Natural killer cell treated with Interleukin-12 subunit alpha and Interleukin-12 subunit beta and Interleukin-15 and Interleukin-18, amount 100 ng/mL, for 72 hours (primary cell): ENCODE results near the gene TACSTD2. TPM values are rescaled to one million over a fixed set of nuclear protein-coding genes. Genes with fewer than 3 reads are reported as not detected.
A peak's percentile ranks its signal among the peaks of the same experiment; 100 is the strongest.
"Not testable (repeated sequence)": the region's sequence is repeated elsewhere in the genome, so short reads cannot be mapped to it uniquely, and the experiment has no call there.

ENCODE experiments used
- ATAC-seq, 2 donors: fragments of 150-1000 bp; cut with Tn5 transposase in 1 of 2; sonication (Bioruptor Pico), chemical (Tn5 transposase) in 1 of 2; 2 replicates each; pipeline ENCODE4 v1.10.0; 2021
- DNase-seq: peaks from one replicate; pipeline ENCODE4 v3.0.0; 2022; ENCODE audit warnings: low spot score
- H3K27ac Mint-ChIP-seq, 2 donors: 1 replicate in 1 of 2; 2 replicates in 1 of 2; pipeline ENCODE4 v1.8.0; 2022; ENCODE audit warnings: mixed read lengths in 2 of 2, mild to moderate bottlenecking in 1 of 2, moderate library complexity in 1 of 2
- H3K27me3 Mint-ChIP-seq, 2 donors: 1 replicate in 1 of 2; 2 replicates in 1 of 2; pipeline ENCODE4 v1.8.0; 2022; ENCODE audit warnings: mixed read lengths in 2 of 2
- H3K36me3 Mint-ChIP-seq: one replicate; pipeline ENCODE4 v1.8.0; 2022; ENCODE audit warnings: mixed read lengths
- H3K4me1 Mint-ChIP-seq, 2 donors: 1 replicate in 1 of 2; 2 replicates in 1 of 2; pipeline ENCODE4 v1.8.0; 2022; ENCODE audit warnings: low read depth in 2 of 2, mixed read lengths in 2 of 2, mild to moderate bottlenecking in 1 of 2
- H3K4me3 Mint-ChIP-seq: one replicate; pipeline ENCODE4 v1.8.0; 2022; ENCODE audit warnings: mixed read lengths
- H3K9me3 Mint-ChIP-seq: 2 replicates; pipeline ENCODE4 v1.8.0; 2022; ENCODE audit warnings: mixed read lengths
- total RNA-seq, 2 donors: library from RNA; stranded (reverse); gene quantifications; one replicate each; pipeline ENCODE4 v1.2.3, GENCODE V29; 2022

The TACSTD2 gene
- total RNA-seq, 2 donors from 2014 or later, result not detected

- no peaks in the 10 kb centered on the region for H3K9me3 Mint-ChIP-seq
- no peak for ATAC-seq
- DNase-seq, result no peak
- H3K27me3 Mint-ChIP-seq, result peaks cover 40 to 62% of the 10 kb centered on the region in 2 donors
- H3K27ac Mint-ChIP-seq, result no peak overlapping the region
- no peaks in the 10 kb centered on the region for H3K4me1 Mint-ChIP-seq
- H3K4me3 Mint-ChIP-seq, result no peak overlapping the region
- no peaks in the 10 kb centered on the region for H3K36me3 Mint-ChIP-seq
Observed at GRCh38 chr1:58568911-58569310, 8.1 kb downstream of the TACSTD2 start.

DNA sequence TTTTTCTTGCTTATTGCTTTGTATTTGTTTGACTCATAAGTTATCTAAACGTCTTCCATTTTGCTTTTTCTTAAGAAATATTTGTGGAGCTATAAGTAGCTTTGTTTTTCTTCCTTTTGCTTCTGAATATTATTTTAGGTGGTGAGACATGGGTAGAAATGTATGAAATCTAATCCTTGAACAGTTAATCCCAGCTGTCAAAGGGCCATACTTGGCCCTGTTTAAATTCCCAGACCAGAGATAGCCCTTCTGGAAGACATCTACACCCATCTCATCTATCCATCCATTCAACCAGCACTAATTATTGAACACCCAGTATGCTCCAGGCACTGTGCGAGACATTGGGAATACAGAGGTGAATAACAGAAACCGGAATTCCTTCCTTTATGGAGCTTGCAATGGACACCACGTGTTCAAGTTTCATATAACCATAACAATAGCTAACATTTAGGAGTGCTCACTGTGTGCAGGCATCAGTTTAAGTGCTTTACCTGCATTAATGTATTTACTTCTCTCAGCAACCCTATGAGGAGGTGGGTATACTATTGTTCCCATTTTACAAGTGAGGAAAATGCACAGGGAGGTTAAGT lies 8.7 kb downstream of the TACSTD2 start:
- no peak overlapping the region for H3K27ac Mint-ChIP-seq
- H3K4me1 Mint-ChIP-seq, result no peaks in the 10 kb centered on the region
- peaks cover 37 to 59% of the 10 kb centered on the region in 2 donors for H3K27me3 Mint-ChIP-seq

DNA sequence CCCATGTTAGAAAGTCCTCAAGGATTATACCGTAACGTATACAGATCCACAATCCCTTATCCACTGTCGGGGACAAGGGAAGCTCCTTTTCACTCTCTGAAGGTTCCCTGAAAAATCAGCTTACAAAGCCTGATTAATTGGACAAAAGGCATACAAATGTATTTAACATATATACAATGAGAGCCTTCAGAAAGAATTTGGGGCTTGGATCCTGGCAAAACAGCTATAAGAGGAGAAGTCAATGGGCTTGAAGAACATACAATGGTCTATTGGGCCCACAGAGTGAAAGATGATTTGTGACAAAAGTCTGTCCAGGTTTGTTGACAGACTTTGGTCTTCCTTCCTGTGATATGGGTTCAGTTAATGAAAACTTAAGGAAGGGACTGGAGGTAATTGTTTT lies 10.7 kb downstream of the TACSTD2 start:
- H3K27me3 Mint-ChIP-seq, result peaks cover 36 to 59% of the 10 kb centered on the region in 2 donors
- DNase-seq (no peak), ATAC-seq (no peak)
- H3K9me3 Mint-ChIP-seq, result no peaks in the 10 kb centered on the region
- no peak overlapping the region for H3K27ac Mint-ChIP-seq
- H3K4me1 Mint-ChIP-seq, result no peaks in the 10 kb centered on the region
- no peaks in the 10 kb centered on the region for H3K36me3 Mint-ChIP-seq
- H3K4me3 Mint-ChIP-seq, result no peak overlapping the region

More for the DNA sequence above, 8.7 kb downstream of the TACSTD2 start:
- H3K9me3 Mint-ChIP-seq, result no peaks in the 10 kb centered on the region
- no peak for ATAC-seq
- DNase-seq, result no peak
- no peak overlapping the region for H3K4me3 Mint-ChIP-seq
- H3K36me3 Mint-ChIP-seq, result no peaks in the 10 kb centered on the region

- H3K4me3 Mint-ChIP-seq, H3K36me3 Mint-ChIP-seq, H3K9me3 Mint-ChIP-seq, H3K27ac Mint-ChIP-seq, DNase-seq, ATAC-seq, H3K4me1 Mint-ChIP-seq: not testable (repeated sequence)
- peaks cover 28 to 46% of the 10 kb centered on the region in 2 donors for H3K27me3 Mint-ChIP-seq
Observed at GRCh38 chr1:58563715-58564114, 13.3 kb downstream of the TACSTD2 start.

DNA sequence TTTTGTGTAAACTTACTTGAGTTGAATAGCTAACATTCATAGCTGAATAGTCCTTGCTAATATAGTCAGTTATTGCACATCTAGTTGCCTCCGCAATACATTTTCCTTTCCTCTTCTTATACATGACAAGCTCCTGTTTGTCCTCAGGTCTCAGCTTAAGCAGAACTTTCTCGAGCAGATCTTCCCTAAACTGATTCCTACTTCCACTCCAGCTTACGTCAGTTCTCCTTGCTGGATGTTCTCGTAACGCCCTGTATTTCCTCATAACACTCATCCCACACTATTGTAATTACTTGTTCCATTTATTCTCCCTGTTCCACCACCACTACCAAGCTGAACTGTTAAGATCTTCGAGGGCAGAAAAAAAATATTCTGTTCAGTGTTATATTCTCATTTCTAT lies 15.4 kb downstream of the TACSTD2 start:
- ATAC-seq, result no peak
- Mint-ChIP-seq H3K4me3 (no peak overlapping the region), H3K36me3 (no peaks in the 10 kb centered on the region), H3K27me3 (peaks cover 32 to 59% of the 10 kb centered on the region in 2 donors), H3K27ac (no peak overlapping the region), H3K9me3 (no peaks in the 10 kb centered on the region), H3K4me1 (no peaks in the 10 kb centered on the region)
- no peak for DNase-seq

- Mint-ChIP-seq H3K4me3 (no peak overlapping the region), H3K4me1 (no peaks in the 10 kb centered on the region), H3K36me3 (no peaks in the 10 kb centered on the region), H3K27ac (no peak overlapping the region), H3K9me3 (no peaks in the 10 kb centered on the region), H3K27me3 (peaks cover 23 to 48% of the 10 kb centered on the region in 2 donors)
- ATAC-seq (no peak), DNase-seq (no peak)
Observed at GRCh38 chr1:58555393-58555792, 21.7 kb downstream of the TACSTD2 start.

GRCh38 chr1:58551186-58552140 lies 25.6 kb downstream of the TACSTD2 start:
- Mint-ChIP-seq H3K27ac (no peak overlapping the region), H3K27me3 (peaks cover 27 to 40% of the 10 kb centered on the region in 2 donors), H3K4me3 (no peak overlapping the region), H3K9me3 (no peaks in the 10 kb centered on the region), H3K36me3 (no peaks in the 10 kb centered on the region), H3K4me1 (peaks cover 5 to 6% of the 10 kb centered on the region in 2 donors)
- DNase-seq, result no peak
- no peak for ATAC-seq

- Mint-ChIP-seq H3K4me1 (peaks cover 16 to 17% of the 10 kb centered on the region in 2 donors), H3K27me3 (peaks cover 22 to 26% of the 10 kb centered on the region in 2 donors)
- H3K9me3 Mint-ChIP-seq, ATAC-seq, H3K4me3 Mint-ChIP-seq, H3K36me3 Mint-ChIP-seq, DNase-seq, H3K27ac Mint-ChIP-seq: not testable (repeated sequence)
Observed at GRCh38 chr1:58549291-58549690, 27.8 kb downstream of the TACSTD2 start.

- Mint-ChIP-seq H3K27ac (no peak overlapping the region), H3K4me1 (peaks cover 17 to 20% of the 10 kb centered on the region in 2 donors), H3K4me3 (no peak overlapping the region), H3K27me3 (peaks cover 20 to 24% of the 10 kb centered on the region in 2 donors), H3K36me3 (no peaks in the 10 kb centered on the region), H3K9me3 (no peaks in the 10 kb centered on the region)
- no peak for ATAC-seq
- no peak for DNase-seq
Observed at GRCh38 chr1:58548371-58548770, 28.7 kb downstream of the TACSTD2 start.

GRCh38 chr1:58546520-58547308 lies 30.3 kb downstream of the TACSTD2 start, which contains the start of gene OMA1:
OMA1 (minus strand) TSS chr1:58546726; CDS start chr1:58539294, 7,432 bp downstream.
- Mint-ChIP-seq H3K27me3 (peaks cover 18 to 19% of the 10 kb centered on the region in 2 donors), H3K4me1 (peaks cover 19 to 25% of the 10 kb centered on the region in 2 donors), H3K4me3 (peak within 1 kb of the TSS; percentile 93), H3K27ac (peak within 1 kb of the TSS; percentile 91 to 93), H3K36me3 (no peaks in the 10 kb centered on the region), H3K9me3 (no peaks in the 10 kb centered on the region)
- peak; percentile 99 for DNase-seq
- ATAC-seq, result peak; percentile 98

- peak overlapping the region; percentile 91 to 93 for H3K27ac Mint-ChIP-seq
- DNase-seq (peak; percentile 88), ATAC-seq (peak; percentile 78 to 79)
- H3K36me3 Mint-ChIP-seq, result no peaks in the 10 kb centered on the region
- H3K4me3 Mint-ChIP-seq, result peak overlapping the region; percentile 93
- H3K4me1 Mint-ChIP-seq, result peaks cover 19 to 25% of the 10 kb centered on the region in 2 donors
- no peaks in the 10 kb centered on the region for H3K9me3 Mint-ChIP-seq
- H3K27me3 Mint-ChIP-seq, result peaks cover 18 to 19% of the 10 kb centered on the region in 2 donors
Observed at GRCh38 chr1:58545591-58546519, 31.2 kb downstream of the TACSTD2 start.

GRCh38 chr1:58543260-58543659 lies 33.8 kb downstream of the TACSTD2 start:
- no peak overlapping the region for H3K4me3 Mint-ChIP-seq
- peaks cover 19 to 25% of the 10 kb centered on the region in 2 donors for H3K4me1 Mint-ChIP-seq
- no peaks in the 10 kb centered on the region for H3K9me3 Mint-ChIP-seq
- DNase-seq (no peak), ATAC-seq (no peak)
- H3K36me3 Mint-ChIP-seq, result no peaks in the 10 kb centered on the region
- peak overlapping the region in 1 of 2 donors; percentile 28 for H3K27ac Mint-ChIP-seq
- H3K27me3 Mint-ChIP-seq, result no peaks in the 10 kb centered on the region
